SH-SY5Y (cell line): ENCODE data around the gene TRIM33.

Source experiments
- GATA2 ChIP-seq: IDR thresholded peaks from 2 replicates; pipeline ENCODE4 v1.6.1; 2011; ENCODE audit warnings: mild to moderate bottlenecking, low read depth, low read length
- GATA3 ChIP-seq: IDR thresholded peaks from 2 replicates; pipeline ENCODE4 v1.6.1; 2011; ENCODE audit warnings: low read depth, mild to moderate bottlenecking, low read length, moderate library complexity

GRCh38 chr1:114545796-114546195 is 34.8 kb upstream of the TRIM33 start:
- TF ChIP-seq GATA2: no peak
- no peak for TF ChIP-seq GATA3
